Measurements from ENCODE around the gene INKA1.
"Not testable (repeated sequence)": the region's sequence is repeated elsewhere in the genome, so short reads cannot be mapped to it uniquely, and the experiment has no call there.

Gene INKA1

DNA sequence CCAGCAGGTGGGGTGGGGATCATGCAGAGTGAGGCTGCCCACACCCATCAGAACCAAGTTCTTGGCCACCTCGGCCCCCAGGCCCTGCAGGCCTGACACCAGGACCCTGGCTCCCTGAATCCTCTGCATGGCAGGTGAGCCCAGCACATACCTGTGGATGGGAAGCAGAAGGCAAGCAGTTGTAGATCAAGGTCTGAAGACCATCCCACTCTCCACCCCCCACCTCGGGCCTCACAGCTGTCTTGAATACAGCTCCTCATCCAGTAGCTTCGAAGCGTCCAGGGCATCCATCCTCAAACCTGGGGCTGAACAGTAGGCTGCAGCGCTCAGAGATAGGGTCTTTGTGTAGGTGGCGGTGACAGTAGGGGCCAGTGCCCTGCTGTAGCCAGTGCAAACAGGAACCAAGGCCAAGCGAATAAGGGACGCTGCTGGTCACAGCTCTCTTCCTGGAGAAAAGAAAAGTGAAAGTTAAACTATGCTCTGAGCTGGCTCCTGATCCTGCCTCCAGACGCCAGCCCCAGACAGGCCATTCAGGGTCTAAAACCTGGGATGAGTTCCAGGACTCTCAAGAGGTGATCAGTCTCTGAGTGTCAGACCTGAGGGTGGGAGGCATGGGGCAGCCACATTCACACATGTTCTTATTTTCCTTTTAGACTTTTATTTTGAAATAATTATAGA is 10.6 kb downstream of the INKA1 start, which contains the start of gene UBA7:
UBA7 (minus strand) TSS at position 457 of the 678 bp plus-strand sequence; CDS start at position 291, 166 bp downstream.
- DNase-seq: peak in 1 of 4 experiments; percentile 26

DNA sequence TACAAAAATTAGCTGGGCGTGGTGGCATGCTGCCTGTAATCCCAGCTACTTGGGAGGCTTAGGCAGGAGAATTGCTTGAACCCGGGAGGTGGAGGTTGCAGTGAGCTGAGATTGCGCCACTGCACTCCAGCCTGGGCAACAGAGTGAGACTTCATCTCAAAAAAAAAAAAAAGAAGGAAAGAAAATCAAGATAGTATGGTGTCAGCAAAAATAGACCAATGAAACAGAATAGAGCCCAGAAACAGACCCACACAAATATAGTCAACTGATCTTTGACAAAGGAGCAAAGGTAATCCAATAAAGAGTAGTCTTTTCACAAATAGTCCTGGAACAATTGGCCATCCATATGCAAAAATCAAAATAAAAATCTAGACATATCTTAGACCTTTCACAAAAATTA is 20.1 kb downstream of the INKA1 start:
- DNase-seq: not testable (repeated sequence)

DNA sequence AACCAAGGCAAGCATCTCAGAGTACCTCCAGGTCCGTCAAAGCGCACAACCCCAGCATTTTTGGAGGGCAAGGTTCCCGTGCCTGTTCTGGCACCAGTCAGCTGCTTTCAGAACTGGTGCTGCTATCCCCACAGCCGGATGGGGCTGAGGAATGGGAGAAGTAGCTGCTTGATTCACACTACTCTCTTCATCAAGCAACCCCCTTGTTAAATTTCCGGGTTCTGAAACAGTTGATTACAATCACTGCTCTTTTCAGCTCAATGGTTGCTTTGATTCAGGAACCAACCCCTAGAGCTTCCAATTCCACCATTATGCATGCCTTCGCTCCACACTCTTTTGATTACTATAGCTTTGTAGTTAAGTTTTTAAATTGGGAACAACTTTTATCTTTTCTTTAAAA is 23.0 kb downstream of the INKA1 start:
- DNase-seq: no peak

DNA sequence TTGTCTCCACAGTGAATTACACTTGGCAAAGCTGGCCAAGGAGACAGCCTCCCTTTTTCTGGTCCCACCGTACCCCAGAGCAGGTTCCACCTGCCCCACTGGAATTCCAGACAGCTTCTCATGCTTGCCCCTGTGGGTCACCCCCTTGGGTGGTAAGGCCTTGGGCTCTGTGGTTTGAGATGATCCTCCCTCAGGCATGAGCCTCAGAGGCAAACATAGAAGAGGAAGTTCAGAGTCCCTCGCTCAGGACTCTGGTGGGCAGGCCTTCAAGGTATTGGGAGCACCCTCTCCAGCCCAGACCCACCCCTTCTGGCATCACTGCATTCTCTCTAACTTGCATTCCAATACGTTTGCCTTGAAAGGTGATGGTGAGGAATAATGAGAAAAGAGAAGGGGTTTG is 28.3 kb downstream of the INKA1 start:
- DNase-seq: no peak

DNA sequence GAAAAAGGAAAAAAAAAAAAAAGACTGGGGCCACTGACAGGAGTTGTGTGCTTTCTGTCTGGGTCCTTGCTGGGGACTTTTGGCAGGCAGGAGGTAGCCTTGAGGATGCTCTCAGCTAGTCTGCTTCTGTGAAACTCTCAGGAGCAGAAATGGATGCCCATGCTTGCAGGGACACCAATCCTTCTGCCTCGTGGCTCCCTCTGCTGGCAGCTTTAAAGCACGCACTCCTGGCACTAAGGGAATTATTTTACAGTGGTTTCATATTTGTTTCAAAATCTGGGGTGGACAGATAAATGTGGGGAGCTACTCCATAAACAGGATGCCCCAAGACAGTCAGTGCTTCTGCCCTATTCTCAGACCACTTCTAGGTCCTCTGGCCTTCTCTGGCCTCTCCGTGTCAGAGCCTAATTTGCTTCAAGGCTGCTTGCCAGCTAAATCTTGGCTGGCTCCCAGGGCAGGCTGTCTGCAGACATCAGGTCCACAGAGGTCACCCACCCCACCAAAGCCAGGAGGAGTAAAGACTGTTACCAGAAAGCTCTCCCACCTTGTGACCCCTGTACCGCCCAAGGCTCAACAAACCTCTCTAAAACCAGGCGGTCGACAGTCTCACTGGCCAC is 36.2 kb downstream of the INKA1 start:
- DNase-seq: peak; percentile 48 to 71 (median 60)

DNA sequence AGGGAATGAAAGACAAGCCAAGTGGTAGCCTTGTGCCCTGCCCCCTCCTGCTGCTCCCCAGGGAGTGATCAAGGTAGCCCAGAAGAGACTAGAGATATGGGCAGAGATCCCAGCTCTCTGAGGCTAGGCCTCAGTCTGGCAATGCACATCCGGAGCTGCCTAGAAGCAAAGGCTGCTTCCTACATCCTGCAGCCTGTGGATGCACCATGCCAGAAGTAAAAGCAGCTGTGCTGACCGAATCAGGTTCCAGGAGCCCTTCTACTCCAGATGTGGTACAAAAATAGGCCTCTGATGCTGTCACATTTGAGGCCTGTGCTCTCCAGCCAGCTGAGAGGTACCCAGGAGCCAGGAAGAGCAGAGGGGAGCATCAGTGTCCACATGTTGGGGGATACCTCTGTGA is 37.3 kb downstream of the INKA1 start:
- DNase-seq: no peak

DNA sequence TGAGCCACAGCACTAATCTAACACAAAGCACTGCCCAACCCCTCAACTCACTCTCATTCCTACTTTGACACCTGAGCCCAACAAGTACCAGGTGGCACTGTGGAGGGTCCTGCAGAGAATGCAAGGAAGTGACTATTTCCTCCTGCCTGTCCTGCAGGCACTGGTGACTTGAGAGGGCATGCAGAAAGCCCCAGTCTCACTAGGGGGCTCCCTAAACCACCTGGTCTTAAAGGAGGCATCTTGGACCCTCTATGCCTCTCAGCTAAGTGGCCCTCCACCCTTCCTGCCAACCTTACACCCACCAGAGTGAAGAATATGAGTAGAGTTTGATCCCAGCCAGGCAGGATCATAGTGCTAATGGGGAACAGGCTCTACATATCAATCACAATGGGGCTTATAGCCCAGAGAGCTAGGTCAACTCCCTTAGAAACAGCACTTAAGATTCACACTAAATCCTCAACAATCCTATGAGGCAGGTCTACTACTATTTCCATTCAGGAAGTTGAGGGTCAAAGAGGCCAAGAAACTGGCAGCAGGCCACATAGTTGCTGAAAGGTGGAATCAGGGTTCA is 38.1 kb downstream of the INKA1 start:
- no peak for DNase-seq

DNA sequence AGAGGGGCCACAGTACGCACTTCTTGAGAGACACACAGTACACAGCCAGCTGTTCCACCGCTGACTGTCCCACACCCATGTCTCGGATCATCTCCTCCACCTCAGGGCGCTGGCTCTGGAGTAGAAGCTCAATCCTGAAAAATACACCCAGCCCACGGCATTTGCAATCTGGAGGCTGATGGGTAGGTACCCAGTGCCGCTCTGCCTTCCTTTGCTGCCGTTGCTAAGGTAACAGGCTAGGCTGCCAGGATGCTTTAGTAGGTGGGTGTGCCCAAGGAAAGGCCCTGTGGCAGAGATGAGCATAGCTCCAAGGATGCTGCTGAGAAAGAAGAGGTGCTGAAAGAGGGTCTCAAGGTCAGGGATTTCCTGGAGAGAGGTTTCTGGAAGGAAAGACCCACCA is 38.7 kb downstream of the INKA1 start:
- no peak for DNase-seq

DNA sequence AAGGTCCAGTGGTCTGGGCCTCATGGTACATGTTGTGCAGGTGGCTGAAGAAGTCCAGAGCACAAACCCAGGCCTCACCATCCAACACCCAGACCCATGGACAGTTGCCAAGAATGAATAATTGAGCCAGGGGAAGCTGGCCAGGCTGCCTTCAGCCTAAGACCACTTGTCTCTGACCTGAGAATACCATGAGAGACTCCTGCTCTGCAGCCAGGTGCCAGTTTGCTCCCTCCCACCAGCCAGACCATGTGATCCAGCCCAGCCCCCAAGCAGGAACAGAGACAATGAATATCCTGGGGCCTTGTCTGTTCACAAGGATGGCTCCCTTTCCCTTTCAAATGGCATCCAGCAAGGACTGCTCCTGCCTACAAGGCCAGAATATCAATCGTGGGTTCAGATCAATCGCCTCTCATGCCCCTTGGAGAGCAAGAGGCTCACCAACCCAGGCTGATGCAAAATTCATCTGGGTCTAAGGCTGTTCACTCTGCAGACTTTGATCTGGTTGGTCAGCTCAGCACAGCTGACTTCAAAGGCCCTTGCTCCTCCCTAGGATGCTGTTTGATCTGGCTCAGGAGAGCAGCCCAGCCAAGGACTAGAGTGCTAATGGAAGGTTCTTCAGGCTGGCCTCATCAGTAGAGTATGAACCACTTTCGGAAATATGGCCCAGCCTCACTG is 39.9 kb downstream of the INKA1 start:
- DNase-seq: no peak

DNA sequence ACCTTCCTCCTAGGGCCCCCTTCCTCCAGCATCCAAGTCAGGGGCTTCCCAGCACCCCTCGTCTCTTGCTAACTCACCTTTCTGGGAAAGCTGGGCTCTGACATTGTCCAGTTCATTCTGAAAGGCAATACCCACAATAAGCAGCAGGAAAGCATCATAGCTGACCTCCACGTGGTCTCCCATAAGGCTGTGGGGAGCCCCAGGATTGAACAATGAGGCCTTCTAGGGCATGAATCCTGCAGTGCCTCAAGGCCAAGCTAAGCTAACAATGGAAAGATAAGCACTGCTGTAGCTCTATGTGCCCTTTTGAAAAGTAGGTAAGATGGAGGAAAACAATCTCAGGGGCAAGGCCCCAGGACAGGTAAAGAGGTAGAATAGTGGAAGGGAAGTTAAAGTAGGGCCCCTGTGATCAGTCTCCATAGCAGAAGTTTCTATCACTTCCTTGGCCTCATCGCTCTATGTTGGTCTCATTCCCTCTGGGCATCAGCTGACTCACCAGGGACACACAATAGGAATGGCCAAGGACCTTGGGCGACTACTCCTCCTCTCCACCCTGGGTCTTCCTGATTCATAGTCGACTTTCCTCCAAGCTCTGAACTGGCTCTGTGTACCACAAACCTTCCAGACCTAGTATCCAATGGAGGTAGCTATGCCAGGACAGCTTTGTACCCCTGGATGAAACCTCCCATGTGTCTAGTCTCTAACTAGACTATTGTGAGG is 41.6 kb downstream of the INKA1 start:
- no peak for DNase-seq

DNA sequence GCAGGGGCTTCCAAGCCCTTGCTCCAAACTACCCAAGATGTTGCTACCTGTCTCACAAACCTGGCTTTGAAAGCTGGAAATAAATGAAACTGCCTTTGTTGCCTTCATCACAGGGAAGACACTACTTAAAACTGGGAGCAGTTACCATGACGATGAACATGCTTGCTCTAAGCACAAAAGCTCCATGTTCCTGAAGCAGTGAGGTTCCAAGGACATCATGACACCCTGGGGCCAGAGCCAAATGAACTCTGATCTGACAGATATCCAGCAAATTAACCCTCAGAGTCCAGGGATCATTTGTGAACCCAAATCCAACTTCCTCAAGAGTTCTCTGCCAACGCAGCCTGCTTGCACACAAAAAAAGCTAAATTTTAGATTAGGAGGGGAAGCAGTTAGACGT is 42.6 kb downstream of the INKA1 start:
- DNase-seq: no peak

Data from activated naive CD4-positive, alpha-beta T cell (primary cell).